ENCODE measurements around the gene UBE2E3. TPM values are rescaled to one million over a fixed set of nuclear protein-coding genes. Genes with fewer than 3 reads are reported as not detected.

The UBE2E3 gene
- total RNA-seq, 1 donor from 2014 or later = 74.2 TPM

DNA sequence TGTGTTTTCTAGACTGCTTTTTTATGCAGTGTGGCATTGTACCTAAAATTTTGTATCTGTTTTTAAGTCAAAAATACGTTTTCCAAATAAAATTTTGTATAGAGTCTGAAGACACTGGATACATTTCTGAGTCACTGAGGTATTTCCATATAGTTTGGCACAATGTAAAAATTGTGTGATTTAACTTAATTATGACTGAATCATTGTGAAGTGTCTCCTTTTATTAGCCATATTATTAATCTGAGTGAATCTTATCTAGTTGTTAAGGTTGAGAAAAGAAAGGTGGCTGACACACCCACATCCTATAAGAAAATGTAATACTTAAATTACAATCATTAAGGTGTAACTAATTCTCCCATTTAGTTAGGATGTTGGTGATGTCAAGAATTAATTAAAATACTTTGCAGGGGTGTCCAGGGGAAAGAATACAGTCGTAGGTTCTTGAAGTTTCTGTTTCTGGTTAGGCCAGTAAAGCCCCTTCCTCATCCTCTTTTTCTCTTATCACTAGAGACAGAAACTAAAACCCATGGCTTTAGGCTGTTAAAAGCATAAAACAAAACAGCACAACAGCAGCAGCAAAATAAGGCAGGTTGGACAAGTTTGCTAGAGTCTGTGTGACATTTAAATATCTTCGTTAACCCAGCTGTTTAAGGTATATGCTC, 71.6 kb downstream of the UBE2E3 start:
- TF ChIP-seq CTCF (IDR thresholded peaks at IDR 0.05) = no peak
- Mint-ChIP-seq H3K9me3 (ENCODE audit: low read depth) (no peaks in the 10 kb centered on the region), H3K36me3 (ENCODE audit: low read depth) (no peaks in the 10 kb centered on the region), H3K27ac (ENCODE audit: unreplicated experiment) (no peak overlapping the region), H3K4me3 (ENCODE audit: unreplicated experiment) (no peak overlapping the region), H3K27me3 (ENCODE audit: low read depth) (no peaks in the 10 kb centered on the region), H3K4me1 (ENCODE audit: low read depth) (no peaks in the 10 kb centered on the region)
- no peak for DNase-seq (ENCODE audit: low spot score)

GRCh38 chr2:181052523-181052891, 72.1 kb downstream of the UBE2E3 start:
- H3K4me1 Mint-ChIP-seq (ENCODE audit: low read depth) = no peaks in the 10 kb centered on the region
- H3K36me3 Mint-ChIP-seq (ENCODE audit: low read depth) = no peaks in the 10 kb centered on the region
- H3K9me3 Mint-ChIP-seq (ENCODE audit: low read depth) = no peaks in the 10 kb centered on the region
- TF ChIP-seq CTCF (IDR thresholded peaks at IDR 0.05) = no peak
- no peaks in the 10 kb centered on the region for H3K27me3 Mint-ChIP-seq (ENCODE audit: low read depth)
- no peak for DNase-seq (ENCODE audit: low spot score)
- no peak overlapping the region for H3K27ac Mint-ChIP-seq (ENCODE audit: unreplicated experiment)
- H3K4me3 Mint-ChIP-seq (ENCODE audit: unreplicated experiment) = no peak overlapping the region

GRCh38 chr2:181054256-181054655, 73.9 kb downstream of the UBE2E3 start:
- H3K9me3 Mint-ChIP-seq (ENCODE audit: low read depth) = no peaks in the 10 kb centered on the region

GRCh38 chr2:181054843-181055242, 74.4 kb downstream of the UBE2E3 start:
- H3K36me3 Mint-ChIP-seq (ENCODE audit: low read depth) = peaks cover 2% of the 10 kb centered on the region
- no peak overlapping the region for H3K4me3 Mint-ChIP-seq (ENCODE audit: unreplicated experiment)
- TF ChIP-seq CTCF (IDR thresholded peaks at IDR 0.05) = no peak
- H3K9me3 Mint-ChIP-seq (ENCODE audit: low read depth) = no peaks in the 10 kb centered on the region
- no peak for DNase-seq (ENCODE audit: low spot score)
- no peaks in the 10 kb centered on the region for H3K27me3 Mint-ChIP-seq (ENCODE audit: low read depth)
- H3K4me1 Mint-ChIP-seq (ENCODE audit: low read depth) = no peaks in the 10 kb centered on the region
- no peak overlapping the region for H3K27ac Mint-ChIP-seq (ENCODE audit: unreplicated experiment)

More at GRCh38 chr2:181054256-181054655, 73.9 kb downstream of the UBE2E3 start:
- DNase-seq (ENCODE audit: low spot score) = no peak
- Mint-ChIP-seq H3K36me3 (ENCODE audit: low read depth) (no peaks in the 10 kb centered on the region), H3K27me3 (ENCODE audit: low read depth) (no peaks in the 10 kb centered on the region), H3K4me1 (ENCODE audit: low read depth) (no peaks in the 10 kb centered on the region), H3K4me3 (ENCODE audit: unreplicated experiment) (no peak overlapping the region), H3K27ac (ENCODE audit: unreplicated experiment) (no peak overlapping the region)
- no peak for TF ChIP-seq CTCF (IDR thresholded peaks at IDR 0.05)

GRCh38 chr2:181058378-181059269, 78.2 kb downstream of the UBE2E3 start:
- Mint-ChIP-seq H3K4me1 (ENCODE audit: low read depth) (no peaks in the 10 kb centered on the region), H3K4me3 (ENCODE audit: unreplicated experiment) (no peak overlapping the region), H3K27ac (ENCODE audit: unreplicated experiment) (no peak overlapping the region), H3K27me3 (ENCODE audit: low read depth) (no peaks in the 10 kb centered on the region), H3K36me3 (ENCODE audit: low read depth) (peaks cover 5% of the 10 kb centered on the region), H3K9me3 (ENCODE audit: low read depth) (no peaks in the 10 kb centered on the region)
- peak; percentile 83 for TF ChIP-seq CTCF (IDR thresholded peaks at IDR 0.05)
- DNase-seq (ENCODE audit: low spot score) = no peak

Data from chondrocyte (in vitro differentiated cells).